ENCODE data around the gene FLNB. TPM values are rescaled to one million over a fixed set of nuclear protein-coding genes. Genes with fewer than 3 reads are reported as not detected.

FLNB gene
- total RNA-seq, 1 experiment from 2014 or later: 83.4 TPM

DNA sequence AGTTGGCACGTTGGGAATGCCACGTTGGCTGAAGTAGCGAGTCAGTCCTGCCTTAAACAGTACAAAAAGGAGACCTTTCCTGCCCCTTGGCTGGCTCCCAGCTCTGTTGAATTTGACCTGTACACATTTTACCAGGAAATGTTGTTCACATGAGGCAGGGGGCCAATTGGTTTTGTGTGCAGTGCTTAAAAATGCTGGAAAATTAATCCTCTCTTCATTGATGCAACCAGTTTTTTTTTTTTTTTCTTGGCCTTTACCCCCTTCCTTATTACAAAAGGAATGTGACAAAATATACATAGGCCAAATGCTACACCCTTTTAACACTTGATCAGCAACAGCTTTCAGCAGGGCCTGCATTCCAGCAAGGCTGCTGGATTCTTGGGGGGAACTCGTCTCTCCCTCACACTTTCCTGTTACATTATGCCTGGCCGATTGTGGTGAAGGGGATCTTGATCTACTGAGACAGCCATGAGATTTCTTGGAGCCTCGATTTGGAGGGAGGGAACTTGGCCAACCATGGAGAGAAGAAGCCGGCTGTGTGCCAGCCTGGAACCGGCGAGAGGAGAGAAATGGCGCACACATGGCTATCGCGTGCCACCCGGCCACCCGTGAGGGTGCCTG, 109.4 kb downstream of the FLNB start:
- H3K36me3 Mint-ChIP-seq (ENCODE audit: insufficient read depth in 1 of 3, low read depth in 3 of 3): peaks cover 33 to 83% (median 68%) of the 10 kb centered on the region in 3 experiments
- H3K4me3 Mint-ChIP-seq: no peak overlapping the region

More for the DNA sequence above, 109.4 kb downstream of the FLNB start:
- WGBS (ENCODE audit: extremely low coverage, insufficient read length, low lambda C conversion rate): no CpG with 5 or more reads among the region's 14 CpGs
- Histone ChIP-seq H2AFZ (ENCODE audit: low read length) (no peak overlapping the region), H2BK20ac (ENCODE audit: low read depth, low read length, poor library complexity, severe bottlenecking) (no peak overlapping the region), H2AK5ac (ENCODE audit: insufficient read length, low read length) (no peak overlapping the region), H3K23me2 (ENCODE audit: insufficient read length, low read depth, low read length, poor library complexity, severe bottlenecking) (no peaks in the 10 kb centered on the region), H3K23ac (ENCODE audit: insufficient read length, low read depth, low read length) (no peak overlapping the region), H3K4me1 (ENCODE audit: insufficient read depth, low read length) (no peaks in the 10 kb centered on the region), H3K18ac (ENCODE audit: insufficient read length, low read depth, low read length) (no peak overlapping the region), H2BK15ac (ENCODE audit: low read depth, low read length) (no peak overlapping the region), H3K56ac (ENCODE audit: insufficient read length, low read depth, low read length) (no peak overlapping the region), H4K91ac (ENCODE audit: insufficient read length, low read depth, low read length) (no peak overlapping the region), H3K27me3 (ENCODE audit: insufficient read depth, low read length) (no peaks in the 10 kb centered on the region), H3K9ac (ENCODE audit: extremely low read depth, insufficient read length, low read length) (no peak overlapping the region), H4K8ac (replicated peaks; ENCODE audit: insufficient read length, low read depth, low read length) (no peak overlapping the region), H3T11ph (ENCODE audit: low read length) (no peak overlapping the region), H2BK5ac (ENCODE audit: insufficient read length, low read length) (no peak overlapping the region), H2BK12ac (ENCODE audit: insufficient read length, low read depth, low read length) (no peak overlapping the region), H3K4me2 (ENCODE audit: insufficient read depth, insufficient read length, low read length) (no peak overlapping the region), H3K4ac (ENCODE audit: low read depth, low read length) (no peak overlapping the region), H3K27ac (ENCODE audit: insufficient read length, low read depth, low read length) (no peak overlapping the region), H4K20me1 (ENCODE audit: control insufficient read depth, insufficient read depth, insufficient read length) (no peaks in the 10 kb centered on the region), H3K9me3 (ENCODE audit: control insufficient read depth, low read depth, low read length) (no peaks in the 10 kb centered on the region), H3K79me1 (ENCODE audit: insufficient read depth, low read depth, low read length, poor library complexity, severe bottlenecking) (no peaks in the 10 kb centered on the region), H3K14ac (ENCODE audit: insufficient read depth, low read length) (no peak overlapping the region), H3K79me2 (ENCODE audit: insufficient read depth, low read length) (no peaks in the 10 kb centered on the region), H2BK120ac (ENCODE audit: low read depth, low read length, poor library complexity, severe bottlenecking) (no peak overlapping the region), H4K5ac (ENCODE audit: insufficient read length, low read depth, low read length) (no peak overlapping the region)
- no peak for DNase-seq
- no peaks in the 10 kb centered on the region for H3K4me1 Mint-ChIP-seq
- TF ChIP-seq, protein P1, sequence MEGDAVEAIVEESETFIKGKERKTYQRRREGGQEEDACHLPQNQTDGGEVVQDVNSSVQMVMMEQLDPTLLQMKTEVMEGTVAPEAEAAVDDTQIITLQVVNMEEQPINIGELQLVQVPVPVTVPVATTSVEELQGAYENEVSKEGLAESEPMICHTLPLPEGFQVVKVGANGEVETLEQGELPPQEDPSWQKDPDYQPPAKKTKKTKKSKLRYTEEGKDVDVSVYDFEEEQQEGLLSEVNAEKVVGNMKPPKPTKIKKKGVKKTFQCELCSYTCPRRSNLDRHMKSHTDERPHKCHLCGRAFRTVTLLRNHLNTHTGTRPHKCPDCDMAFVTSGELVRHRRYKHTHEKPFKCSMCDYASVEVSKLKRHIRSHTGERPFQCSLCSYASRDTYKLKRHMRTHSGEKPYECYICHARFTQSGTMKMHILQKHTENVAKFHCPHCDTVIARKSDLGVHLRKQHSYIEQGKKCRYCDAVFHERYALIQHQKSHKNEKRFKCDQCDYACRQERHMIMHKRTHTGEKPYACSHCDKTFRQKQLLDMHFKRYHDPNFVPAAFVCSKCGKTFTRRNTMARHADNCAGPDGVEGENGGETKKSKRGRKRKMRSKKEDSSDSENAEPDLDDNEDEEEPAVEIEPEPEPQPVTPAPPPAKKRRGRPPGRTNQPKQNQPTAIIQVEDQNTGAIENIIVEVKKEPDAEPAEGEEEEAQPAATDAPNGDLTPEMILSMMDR (conservative IDR thresholded peaks at IDR 0.05): no peak
- no peaks in the 10 kb centered on the region for H3K9me3 Mint-ChIP-seq
- H3K27ac Mint-ChIP-seq: peak overlapping the region; percentile 50 to 91 (median 90); a peak in 5 of 7 replicates
- H3K27me3 Mint-ChIP-seq (ENCODE audit: low read depth): no peaks in the 10 kb centered on the region; the same call in 1 of the 2 replicates

Measured in H9 (cell line).